HG02763 (cell line): ENCODE data around the gene GUCA1C.

Experiments used
- ATAC-seq: cut with Tn5 transposase; IDR thresholded peaks from one replicate; pipeline ENCODE4 v1.9.1; 2021; ENCODE audit warnings: mild to moderate bottlenecking, moderate library complexity; ENCODE audit not compliant: unreplicated experiment

GUCA1C gene, protein sequence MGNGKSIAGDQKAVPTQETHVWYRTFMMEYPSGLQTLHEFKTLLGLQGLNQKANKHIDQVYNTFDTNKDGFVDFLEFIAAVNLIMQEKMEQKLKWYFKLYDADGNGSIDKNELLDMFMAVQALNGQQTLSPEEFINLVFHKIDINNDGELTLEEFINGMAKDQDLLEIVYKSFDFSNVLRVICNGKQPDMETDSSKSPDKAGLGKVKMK

DNA sequence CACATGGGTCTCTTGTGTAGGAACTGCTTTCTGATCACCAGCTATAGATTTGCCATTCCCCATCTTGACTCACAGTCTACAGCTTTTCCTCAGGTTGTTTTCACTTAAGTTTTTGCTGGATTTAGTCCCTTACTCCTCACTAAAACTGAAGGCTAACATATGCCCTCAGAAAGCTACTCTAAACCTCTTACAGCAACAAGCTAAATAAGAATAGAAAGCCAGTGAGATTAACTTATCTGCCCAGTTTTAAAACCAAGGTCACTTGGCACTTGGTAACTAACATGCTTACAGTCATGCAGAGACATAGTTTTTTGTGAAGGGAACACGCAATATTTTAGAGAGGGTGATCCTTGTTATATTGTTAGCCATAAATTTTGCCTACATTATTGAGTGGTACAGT lies at the start of gene GUCA1C:
GUCA1C (minus strand) TSS at position 180 of the 400 bp plus-strand sequence; CDS start at position 63, 117 bp downstream.
- no peak for ATAC-seq

DNA sequence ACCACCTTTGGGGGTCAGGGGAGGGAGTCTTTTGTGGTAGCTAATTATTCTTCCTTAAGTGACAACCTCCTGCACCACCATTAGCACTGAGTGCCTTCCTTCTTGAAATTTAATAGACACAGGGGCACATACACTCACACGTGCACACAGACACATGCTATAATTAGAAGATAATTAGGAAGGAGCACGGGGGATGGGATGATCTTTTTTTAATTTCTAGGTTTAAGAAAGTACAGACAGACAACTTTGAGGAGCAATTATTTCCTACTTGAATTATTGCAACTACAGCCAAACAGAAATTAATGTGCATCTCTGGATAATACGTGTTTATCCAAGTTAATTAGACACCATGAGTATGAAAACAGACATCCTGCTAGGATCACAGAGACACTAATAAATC lies 44.8 kb upstream of the GUCA1C start:
- no peak for ATAC-seq

DNA sequence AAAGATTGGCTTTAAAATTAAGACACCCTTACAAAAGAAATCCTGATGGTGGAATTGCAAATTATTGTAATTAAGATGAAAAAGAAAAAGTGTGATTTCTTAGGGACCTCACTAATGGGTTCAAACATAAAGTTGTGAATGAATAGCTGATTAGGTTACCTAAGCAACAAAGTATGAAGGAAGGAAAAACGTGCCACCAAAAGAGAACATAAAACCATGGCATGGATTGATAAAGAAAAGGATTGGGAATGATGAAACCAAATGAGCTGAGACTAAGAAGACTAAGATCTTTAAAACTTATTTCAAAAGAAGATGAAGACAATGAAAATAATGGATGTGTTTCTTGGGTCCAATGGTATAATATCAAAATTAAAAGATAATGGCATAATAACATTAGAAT lies 32.2 kb upstream of the GUCA1C start:
- ATAC-seq: no peak

DNA sequence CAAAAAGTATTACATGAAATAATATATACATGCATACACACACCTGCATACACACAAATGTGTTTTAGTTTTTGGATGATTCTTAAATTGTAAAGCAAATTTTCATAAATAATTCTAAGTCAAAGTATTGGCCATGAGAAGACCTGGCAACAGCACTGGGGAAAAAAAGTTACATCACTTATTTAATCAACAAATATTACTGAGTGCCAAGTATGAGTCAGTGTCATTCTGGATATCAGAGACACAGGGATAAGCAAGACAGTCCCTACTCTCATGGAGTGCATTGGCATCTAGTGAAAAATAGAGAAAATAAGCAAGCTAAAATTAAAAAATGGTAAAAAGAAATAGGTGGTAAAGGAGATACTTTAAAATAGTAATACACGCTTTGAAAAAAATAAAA lies 29.4 kb upstream of the GUCA1C start:
- ATAC-seq: no peak

DNA sequence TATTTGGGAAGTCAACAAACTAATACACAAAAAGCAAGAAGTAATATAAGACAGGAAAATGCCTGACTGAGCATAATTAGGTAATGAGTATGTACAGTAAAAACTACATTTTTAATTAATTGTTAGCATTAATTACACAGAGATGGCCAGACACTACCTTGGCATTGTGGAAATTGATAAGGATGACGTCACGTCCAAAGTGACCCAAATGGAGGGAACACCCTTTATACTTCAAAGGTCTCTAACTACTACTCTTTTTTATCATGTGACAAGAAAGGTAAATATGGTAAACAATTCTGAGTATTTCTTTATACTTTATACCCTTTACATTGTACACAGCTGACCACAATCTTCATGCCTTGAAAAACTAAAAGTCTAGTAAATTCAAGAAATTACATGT lies 22.4 kb upstream of the GUCA1C start:
- ATAC-seq: no peak

DNA sequence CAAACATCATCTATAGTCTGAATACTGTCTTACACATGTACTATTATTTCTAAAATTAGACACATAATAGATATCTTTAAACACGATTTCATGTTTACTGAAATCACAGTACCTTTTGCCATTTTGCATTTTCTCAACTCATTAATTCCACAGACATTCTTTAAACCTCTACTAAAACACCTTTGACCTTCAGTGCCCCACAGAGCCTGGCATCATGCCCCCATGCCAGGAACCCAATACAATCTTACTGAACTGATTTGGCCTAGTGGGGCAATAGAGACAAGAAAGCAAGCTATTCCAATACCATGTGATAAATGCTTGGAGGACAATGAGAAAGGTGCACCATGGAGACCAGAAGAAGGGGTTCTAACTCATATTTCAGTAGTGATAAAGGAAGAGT lies 19.3 kb upstream of the GUCA1C start:
- ATAC-seq: no peak

DNA sequence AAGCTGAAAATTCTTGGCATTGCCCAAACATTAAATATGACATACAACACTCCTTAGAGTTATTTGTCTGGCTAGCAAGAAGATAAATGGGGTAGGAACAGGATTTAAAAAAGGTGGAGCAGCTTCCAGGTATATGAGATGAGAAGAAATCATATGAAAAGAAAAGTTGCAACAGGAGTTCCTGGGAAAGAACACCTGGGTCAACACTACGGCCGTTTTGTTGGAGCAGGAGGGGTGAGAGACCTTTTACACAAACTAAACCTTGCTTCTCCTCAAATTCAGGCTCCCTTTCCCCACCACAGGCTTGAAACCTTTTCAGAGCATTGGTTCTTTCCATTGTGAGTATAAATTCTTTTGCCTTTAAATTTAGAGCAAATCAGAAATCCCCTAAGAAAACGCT lies 18.8 kb upstream of the GUCA1C start:
- ATAC-seq: no peak

DNA sequence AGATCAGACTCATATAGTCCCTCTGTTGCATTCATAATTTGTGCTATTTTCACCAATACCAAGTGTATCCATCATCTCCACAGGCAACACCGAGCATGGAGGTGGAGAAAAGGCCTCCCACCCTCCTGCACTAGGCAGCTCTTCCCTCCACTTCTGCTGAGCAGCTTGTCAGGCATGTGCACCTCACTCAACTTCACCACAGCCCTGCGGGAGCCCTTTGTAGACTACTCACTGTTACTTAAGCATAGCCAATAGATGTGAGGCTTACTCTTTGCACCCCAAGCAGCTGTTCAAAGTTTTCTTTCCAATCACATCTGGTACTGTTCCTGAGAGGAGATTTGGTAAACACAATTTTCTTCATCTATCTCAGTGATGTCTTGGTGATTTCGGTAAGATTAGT lies 16.9 kb upstream of the GUCA1C start:
- ATAC-seq: no peak

DNA sequence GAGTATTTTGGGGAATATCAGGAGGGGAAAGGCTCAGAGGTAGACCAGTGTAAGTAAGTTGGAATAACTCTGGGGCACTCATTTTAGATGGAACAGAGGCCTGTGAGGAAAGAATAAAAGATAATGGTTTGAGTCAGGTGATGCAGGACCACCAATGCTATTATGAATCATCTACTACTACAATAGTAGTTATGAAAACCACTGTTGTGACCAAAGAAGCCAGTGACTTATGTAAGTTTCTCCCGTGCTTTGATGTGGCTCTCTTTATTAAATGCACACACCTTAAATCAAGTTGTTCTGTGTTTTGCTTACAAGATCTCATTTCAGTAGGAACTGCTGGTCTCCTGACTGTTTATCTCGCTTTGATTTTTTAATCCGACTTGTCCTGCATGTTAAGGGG lies 13.1 kb upstream of the GUCA1C start:
- no peak for ATAC-seq

DNA sequence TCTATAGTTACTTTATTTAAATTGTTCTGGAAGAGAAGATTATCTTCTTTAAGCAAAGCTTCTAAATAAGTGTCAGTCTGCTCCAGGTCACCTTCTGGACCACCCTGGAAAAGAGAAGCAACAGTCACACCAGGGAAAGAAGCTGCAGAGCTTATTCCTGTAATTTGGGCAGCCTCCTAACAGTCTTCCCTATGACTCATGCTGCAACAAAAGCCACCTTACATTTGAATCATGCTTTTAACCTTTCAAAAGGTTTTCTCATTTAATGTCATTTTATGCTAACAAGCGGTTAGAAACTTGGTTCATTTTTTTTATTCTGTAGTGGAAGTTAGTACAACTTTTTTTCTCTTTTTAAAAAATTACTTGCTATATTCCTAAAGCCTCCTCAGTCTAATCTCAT lies 5.3 kb upstream of the GUCA1C start:
- ATAC-seq: no peak

DNA sequence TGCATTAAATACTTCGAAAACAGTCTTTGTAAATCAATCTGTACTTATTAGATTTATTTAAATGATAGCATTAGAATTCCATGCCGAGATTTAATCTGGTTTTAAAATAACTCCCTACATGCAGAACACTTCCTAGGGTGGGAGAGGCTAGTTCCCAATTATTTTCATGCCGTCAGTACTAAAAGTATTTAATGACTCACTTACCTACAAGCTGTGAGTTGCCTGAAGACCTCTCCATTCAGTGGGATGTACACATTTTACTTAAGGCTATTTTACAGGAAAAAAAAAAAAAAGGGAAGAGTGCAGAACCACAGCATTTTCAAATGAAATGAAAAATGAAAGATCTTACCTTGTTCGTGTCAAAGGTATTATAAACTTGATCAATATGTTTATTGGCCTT lies 469 bp downstream of the GUCA1C start:
- ATAC-seq: no peak

DNA sequence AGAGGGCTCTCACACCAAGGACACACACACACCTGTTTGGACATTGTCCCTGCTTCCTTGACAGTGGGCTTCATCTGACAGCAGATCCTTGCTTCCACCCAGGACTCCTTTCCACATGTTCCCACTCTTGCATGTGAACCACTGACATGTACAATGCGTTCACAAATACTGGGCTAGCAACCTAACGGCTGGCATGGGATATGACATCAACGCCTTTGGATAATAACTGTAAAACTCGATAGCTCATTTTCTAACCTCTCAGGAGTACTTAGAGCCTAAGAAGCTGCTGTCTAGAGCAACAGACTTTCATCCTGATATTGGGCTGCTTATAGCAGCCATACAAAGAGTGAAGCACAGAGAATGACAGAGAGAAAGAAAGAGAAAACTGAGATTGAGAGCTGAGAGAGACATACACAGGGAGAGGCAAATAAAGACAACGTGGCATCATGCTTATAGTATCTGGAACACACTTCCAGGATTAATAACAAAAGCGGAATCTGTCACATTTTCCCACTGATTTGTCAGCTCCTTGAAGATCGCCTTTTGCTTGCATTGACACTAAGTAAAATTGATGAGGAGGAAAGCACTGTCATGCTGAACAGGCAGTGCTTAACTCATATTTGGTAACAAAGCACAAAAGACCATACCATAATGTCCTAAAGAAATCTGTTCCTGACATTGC lies 1.7 kb downstream of the GUCA1C start:
- no peak for ATAC-seq

DNA sequence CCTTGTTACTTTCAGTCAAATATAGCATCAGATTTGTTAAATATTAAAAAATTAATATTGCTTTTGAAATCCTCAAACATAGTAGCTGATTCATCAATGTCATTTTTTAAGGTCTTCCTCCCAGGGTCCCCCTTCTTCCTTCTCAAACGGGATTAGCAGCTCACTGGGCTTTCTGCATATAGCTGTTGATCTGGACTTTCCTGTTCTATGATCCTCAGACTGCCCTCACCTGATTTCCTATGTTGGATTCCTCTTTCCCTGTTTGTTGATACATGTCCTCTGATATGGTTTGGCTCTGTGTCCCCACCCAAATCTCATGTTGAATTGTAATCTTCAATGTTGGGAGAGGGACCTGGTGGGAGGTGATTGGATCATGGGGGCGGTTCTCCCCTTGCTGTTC lies 5.8 kb downstream of the GUCA1C start:
- no peak for ATAC-seq

DNA sequence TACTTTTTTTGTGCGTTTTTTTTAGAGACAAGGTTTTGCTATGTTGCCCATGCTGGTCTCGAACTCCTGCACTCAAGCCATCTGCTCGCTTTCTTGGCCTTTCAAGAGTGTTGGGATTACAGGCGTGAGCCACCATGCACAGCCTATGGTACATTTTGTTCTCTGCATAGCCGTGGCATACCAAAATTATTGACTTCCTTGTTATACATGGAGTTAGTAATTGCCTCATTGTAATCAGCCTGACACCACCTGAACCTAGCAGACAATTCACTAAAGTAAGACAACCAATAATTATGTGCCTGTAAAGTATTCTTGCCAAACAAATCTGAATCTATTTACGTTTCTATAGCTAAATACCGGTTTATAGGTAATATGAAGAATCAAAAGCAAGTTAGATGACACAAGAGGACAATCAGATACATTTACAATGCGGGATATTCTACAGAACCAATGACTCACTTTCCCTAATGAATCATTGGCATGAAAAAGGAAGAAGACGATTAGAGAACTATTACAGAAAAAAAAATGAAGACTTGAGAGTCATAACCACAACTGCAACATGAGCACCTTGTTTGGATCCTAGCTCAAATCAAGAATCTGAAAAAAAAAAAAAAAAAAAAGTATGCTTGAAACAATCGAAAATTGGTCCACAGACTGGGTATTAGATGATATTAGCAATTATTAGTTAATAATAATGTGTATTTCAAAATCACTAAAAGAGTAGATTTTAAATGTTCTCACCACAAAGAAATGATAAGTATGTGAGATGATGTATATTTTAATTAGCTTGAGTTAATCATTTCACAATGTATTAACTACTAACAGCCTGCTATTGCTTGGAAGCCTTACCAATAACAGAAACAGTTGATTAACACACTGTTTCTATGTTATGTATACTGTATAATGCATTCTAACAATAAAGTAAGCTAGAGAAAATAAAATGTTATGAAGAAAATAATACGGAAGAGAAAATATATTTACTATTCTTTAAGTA lies 7.1 kb downstream of the GUCA1C start:
- ATAC-seq: no peak

DNA sequence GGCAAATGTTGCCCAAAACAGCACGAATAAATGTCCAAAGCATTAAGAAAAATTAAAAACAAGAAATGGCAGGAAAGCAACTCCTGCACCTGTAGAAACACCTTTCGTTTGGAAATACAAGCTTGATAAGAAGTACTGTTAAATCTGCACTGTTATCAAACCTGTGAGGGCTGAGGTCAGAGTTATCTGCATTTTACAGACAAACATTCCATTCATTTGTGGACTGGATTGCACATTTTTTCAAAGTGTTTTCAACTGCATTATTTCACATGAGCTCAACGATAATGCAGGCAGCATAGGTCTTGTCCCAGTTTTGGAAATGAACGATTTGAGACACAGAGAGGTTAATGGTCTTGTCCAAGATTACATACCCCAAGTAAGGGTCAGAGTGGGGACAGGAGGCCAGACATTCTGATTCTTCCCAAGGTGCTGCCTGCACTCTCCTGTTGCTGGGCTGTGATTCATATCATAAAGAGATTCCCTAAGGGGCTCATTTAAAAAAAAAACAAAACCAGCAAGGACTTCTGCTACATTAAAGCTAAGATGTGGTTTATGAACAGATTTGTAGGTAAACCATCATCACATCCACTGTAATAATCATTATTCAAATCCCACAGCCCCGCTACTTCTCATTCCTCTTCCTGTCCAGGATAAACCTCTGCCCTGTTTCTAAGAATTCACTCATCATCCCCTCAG lies 13.0 kb downstream of the GUCA1C start:
- ATAC-seq: no peak

DNA sequence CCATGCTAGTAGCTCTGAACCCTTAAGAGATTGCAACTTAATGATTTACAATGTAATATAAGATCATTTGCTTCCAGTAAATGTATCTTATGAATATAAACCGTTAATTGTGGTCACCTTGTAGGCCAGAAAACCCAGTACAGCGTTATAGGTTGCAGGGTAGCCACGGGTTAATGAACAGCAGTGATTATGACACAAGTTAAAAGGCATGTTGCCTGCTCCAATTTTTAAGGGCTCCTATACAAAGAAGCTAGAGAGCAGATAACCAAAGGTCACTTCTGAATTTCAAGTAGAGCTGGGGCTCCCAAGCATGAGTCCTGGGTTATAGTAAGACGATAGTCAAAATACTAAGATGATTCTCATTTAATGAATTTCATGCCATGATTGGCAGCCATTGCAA lies 13.5 kb downstream of the GUCA1C start:
- no peak for ATAC-seq

DNA sequence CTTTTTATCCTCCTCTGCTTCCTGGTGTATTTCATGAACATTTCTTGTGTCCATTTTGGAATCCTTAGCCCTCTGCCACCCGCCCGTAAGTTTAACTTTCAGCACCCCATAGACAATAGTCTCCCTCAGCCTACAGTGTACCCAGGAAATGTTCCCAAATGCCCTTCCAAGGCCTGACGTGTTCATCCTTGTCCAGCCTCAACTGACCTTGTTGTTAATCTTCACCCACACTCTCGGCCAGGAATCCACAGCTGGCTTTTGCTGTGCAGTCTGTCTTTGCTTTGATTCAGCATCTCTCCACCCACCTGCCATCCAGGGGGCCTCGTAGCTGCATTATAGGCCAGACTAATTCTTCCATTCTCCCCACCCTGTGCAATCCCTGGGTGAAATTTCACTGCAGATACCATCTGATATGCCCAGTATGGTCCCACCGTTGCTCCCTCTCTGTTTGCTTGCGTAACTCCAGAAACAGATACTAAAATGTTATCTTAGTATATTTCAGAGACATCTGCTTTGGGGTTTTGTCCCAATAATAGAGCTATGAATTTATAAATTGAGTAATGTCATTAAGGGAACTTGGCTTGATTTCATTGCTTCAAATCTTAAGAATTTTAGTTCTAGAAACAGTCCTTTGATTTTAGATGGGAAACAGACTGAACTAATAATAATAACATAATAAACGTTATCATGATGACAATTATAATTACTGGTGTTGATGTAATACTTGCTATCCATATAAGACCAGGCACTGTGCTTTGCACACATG lies 16.6 kb downstream of the GUCA1C start:
- no peak for ATAC-seq

DNA sequence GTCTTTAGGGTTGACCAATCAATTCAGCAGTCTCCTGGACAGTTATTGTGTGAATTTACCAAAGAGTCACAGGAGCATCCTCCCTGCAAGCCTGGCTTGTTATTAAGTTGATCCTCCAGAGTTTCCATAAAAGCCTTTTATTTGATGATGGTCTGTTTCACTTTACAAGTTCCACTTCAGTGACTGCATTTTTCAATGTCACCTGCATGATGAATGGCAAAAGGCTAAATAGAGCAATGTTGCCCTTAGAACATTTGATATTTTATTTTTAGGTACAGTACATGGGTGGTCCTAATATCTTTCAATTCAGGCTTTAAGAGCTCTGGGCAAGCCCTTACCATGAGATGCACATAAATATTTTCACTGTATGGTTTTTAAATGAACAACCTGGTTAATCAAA lies 22.6 kb downstream of the GUCA1C start:
- ATAC-seq: no peak

DNA sequence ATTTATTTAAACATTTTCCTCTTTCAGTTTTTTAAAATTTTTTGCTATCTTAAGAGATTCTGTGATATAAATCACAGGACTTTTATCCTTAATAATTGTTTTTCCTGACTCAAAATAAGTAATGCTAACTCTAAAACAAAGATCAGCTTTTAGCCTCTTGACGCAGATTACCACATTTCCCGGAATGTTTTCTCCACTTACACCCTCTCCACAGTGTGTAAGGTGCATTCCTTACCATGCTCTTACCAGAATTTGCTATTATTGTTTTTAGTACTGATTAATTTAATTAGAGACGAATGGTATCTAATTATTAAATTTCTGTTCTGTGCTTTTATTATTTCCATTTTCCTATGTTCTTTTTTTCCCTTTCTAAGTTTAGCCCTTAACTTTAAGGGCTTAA lies 34.8 kb downstream of the GUCA1C start:
- ATAC-seq: no peak
